K562 treated with DMSO at 1 percent for 24 hours (cell line): ENCODE measurements around the gene OR9A4. TPM values are rescaled to one million over a fixed set of nuclear protein-coding genes. Genes with fewer than 3 reads are reported as not detected.

Experiments used
- total RNA-seq: library from RNA; unstranded; fragments of 300-600 nt; gene quantifications from 2 replicates; pipeline ENCODE4 v1.2.3, GENCODE V29; 2022; ENCODE audit warnings: low read depth; ENCODE audit not compliant: insufficient read depth

The OR9A4 gene
- total RNA-seq: not detected in 2 replicates

GRCh38 chr7:141916099-141916498, at the start of gene OR9A4:
Gene OR9A4 (plus strand): TSS chr7:141916399. CDS start chr7:141918876, 2,477 bp downstream.

GRCh38 chr7:141946796-141947195, 30.6 kb downstream of the OR9A4 start, which contains the start of gene CLEC5A:
Gene CLEC5A (minus strand): TSS chr7:141946974. CDS start chr7:141946292, 682 bp downstream.

Other genes with a start within 250 kb of the OR9A4 start
- 0.63 and 0.68 TPM in 2 replicates for gene DENND11, start 214.2 kb upstream of the OR9A4 start, total RNA-seq
- not detected in 2 replicates for gene WEE2, start 208.0 kb upstream of the OR9A4 start, total RNA-seq
- 233 and 272 TPM in 2 replicates for gene SSBP1, start 178.0 kb upstream of the OR9A4 start, total RNA-seq
- gene TAS2R3, start 152.3 kb upstream of the OR9A4 start, total RNA-seq: not detected in 2 replicates
- 0.10 TPM in 1 of 2 replicates, not detected in the other for gene TAS2R4, start 139.7 kb upstream of the OR9A4 start, total RNA-seq
- 0.64 TPM in 1 of 2 replicates, not detected in the other for gene TAS2R5, start 126.2 kb upstream of the OR9A4 start, total RNA-seq
- not detected in 2 replicates for gene PRSS37, start 74.9 kb upstream of the OR9A4 start, total RNA-seq
- not detected in 2 replicates for gene CLEC5A, start 30.6 kb downstream of the OR9A4 start, total RNA-seq
- not detected in 2 replicates for gene TAS2R38, start 57.4 kb downstream of the OR9A4 start, total RNA-seq
- gene MGAM, start 79.5 kb downstream of the OR9A4 start, total RNA-seq: 0.12 and 0.17 TPM in 2 replicates
- 0.07 TPM in 1 of 2 replicates, not detected in the other for gene MGAM2, start 195.3 kb downstream of the OR9A4 start, total RNA-seq